Suprapubic skin (tissue), 4 donors: Measurements from ENCODE around the gene RAB17.

Experiments
- EP300 ChIP-seq: sonication (generic); formaldehyde crosslinking; IDR thresholded peaks from one replicate; pipeline ENCODE4 v1.6.1; 2017; ENCODE audit warnings: antibody characterized with exemption
- POLR2A ChIP-seq, 2 donors: fragments of 450-650 bp; IDR thresholded peaks; one replicate each; pipeline ENCODE4 v1.6.1; 2017; ENCODE audit warnings: antibody characterized with exemption in 2 of 2, mild to moderate bottlenecking in 2 of 2, moderate library complexity in 2 of 2
- POLR2AphosphoS5 ChIP-seq, 3 donors: sonication (generic); formaldehyde crosslinking; IDR thresholded peaks; one replicate each; pipeline ENCODE4 v1.6.1; 2017; ENCODE audit warnings: antibody characterized with exemption in 3 of 3
- TF ChIP-seq, protein P1 (sequence below), 2 donors: fragments of 200-600 bp in 1 of 2; fragments of 450-650 bp in 1 of 2; sonication (generic) in 1 of 2; IDR thresholded peaks; one replicate each; pipeline ENCODE4 v1.5.1; 2016 to 2019; ENCODE audit warnings: antibody characterized with exemption in 2 of 2, mild to moderate bottlenecking in 1 of 2, moderate library complexity in 1 of 2

DNA sequence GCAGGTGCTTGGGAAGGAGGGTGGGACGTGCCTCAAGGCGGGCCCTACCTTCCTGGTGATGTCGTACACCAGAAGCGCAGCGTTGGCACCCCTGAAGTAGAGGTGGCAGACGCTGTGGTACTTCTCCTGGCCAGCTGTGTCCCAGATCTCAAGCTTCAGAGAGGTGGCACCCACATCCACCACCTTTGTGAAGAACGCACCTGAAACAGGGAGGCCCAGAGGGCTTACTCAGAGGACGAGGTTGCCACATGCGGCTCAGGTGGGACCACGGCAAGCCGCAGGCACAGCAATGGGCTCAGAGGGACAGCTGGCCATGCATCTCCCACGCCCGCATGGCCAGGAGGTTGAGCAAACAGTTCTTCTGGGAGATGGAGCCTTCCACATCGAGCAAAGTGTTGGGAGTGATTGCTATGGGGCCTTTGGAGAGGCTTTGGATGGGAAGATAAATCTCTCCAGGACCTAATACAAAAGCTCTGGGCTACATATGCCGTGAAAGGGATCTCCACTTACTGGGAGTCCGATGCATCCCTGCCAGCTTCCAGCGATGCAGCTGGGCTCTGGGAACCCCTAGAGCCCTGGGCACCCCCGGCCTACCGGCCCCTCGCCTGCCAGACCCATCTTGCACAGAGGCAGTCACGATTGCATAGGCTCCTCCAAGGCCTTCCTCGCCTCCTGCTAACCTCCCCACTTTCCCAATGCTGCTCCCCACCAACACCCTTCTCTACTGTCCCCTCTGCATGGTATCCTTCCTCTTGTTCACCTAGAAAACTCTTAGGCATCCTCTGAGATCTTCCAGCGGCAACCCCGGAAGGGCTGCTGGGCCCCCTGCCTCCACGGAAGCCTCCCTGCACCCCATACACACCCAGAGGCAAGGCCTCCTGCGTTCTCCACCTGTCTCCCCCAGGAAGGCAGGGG is 12.3 kb downstream of the RAB17 start:
- TF ChIP-seq POLR2A (IDR thresholded peaks at IDR 0.05) (no peak), POLR2AphosphoS5 (IDR thresholded peaks at IDR 0.05) (no peak), EP300 (no peak)
- TF ChIP-seq, protein P1, sequence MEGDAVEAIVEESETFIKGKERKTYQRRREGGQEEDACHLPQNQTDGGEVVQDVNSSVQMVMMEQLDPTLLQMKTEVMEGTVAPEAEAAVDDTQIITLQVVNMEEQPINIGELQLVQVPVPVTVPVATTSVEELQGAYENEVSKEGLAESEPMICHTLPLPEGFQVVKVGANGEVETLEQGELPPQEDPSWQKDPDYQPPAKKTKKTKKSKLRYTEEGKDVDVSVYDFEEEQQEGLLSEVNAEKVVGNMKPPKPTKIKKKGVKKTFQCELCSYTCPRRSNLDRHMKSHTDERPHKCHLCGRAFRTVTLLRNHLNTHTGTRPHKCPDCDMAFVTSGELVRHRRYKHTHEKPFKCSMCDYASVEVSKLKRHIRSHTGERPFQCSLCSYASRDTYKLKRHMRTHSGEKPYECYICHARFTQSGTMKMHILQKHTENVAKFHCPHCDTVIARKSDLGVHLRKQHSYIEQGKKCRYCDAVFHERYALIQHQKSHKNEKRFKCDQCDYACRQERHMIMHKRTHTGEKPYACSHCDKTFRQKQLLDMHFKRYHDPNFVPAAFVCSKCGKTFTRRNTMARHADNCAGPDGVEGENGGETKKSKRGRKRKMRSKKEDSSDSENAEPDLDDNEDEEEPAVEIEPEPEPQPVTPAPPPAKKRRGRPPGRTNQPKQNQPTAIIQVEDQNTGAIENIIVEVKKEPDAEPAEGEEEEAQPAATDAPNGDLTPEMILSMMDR (IDR thresholded peaks at IDR 0.05) = no peak
